Aorta (tissue), 5 donors: ENCODE data around the gene USP10. TPM values are rescaled to one million over a fixed set of nuclear protein-coding genes. Genes with fewer than 3 reads are reported as not detected.
"Not testable (repeated sequence)": the region's sequence is repeated elsewhere in the genome, so short reads cannot be mapped to it uniquely, and the experiment has no call there.

Experiments
- ATAC-seq: fragments of 200-7000 bp; cut with Tn5 transposase; one replicate; pipeline ENCODE4 v1.9.1; 2022; ENCODE audit warnings: moderate library complexity; ENCODE audit not compliant: low FRiP score
- DNase-seq, 2 donors: peaks; one replicate each; pipeline ENCODE4 v3.0.0-alpha.2; 2020
- H3K27ac ChIP-seq, 2 donors: one replicate each; pipeline ENCODE4 v1.5.1; 2013; ENCODE audit warnings: low read length in 2 of 2, mild to moderate bottlenecking in 2 of 2, moderate library complexity in 2 of 2, control low read depth in 1 of 2, inconsistent platforms in 1 of 2, low read depth in 1 of 2
- H3K27me3 ChIP-seq, 2 donors: one replicate each; pipeline ENCODE4 v1.6.1; 2013; ENCODE audit warnings: control low read depth in 1 of 2, low read length in 1 of 2, mild to moderate bottlenecking in 1 of 2, moderate library complexity in 1 of 2; ENCODE audit not compliant: insufficient read depth in 2 of 2, control insufficient read depth in 1 of 2
- H3K36me3 ChIP-seq, 2 donors: one replicate each; pipeline ENCODE4 v1.6.1; 2013; ENCODE audit warnings: control low read depth in 1 of 2, low read length in 1 of 2, mild to moderate bottlenecking in 1 of 2; ENCODE audit not compliant: insufficient read depth in 2 of 2, control insufficient read depth in 1 of 2
- H3K4me1 ChIP-seq, 2 donors: one replicate each; pipeline ENCODE4 v1.6.1; 2013; ENCODE audit warnings: low read length in 2 of 2, control low read depth in 1 of 2, mild to moderate bottlenecking in 1 of 2, moderate library complexity in 1 of 2; ENCODE audit not compliant: insufficient read depth in 2 of 2, control insufficient read depth in 1 of 2
- H3K4me3 ChIP-seq, 2 donors: one replicate each; pipeline ENCODE4 v1.5.1; 2013; ENCODE audit warnings: low read length in 2 of 2, control low read depth in 1 of 2, mild to moderate bottlenecking in 1 of 2
- H3K9me3 ChIP-seq: one replicate; pipeline ENCODE4 v1.6.1; 2013; ENCODE audit warnings: mild to moderate bottlenecking, low read length; ENCODE audit not compliant: control insufficient read depth
- WGBS, 2 donors: extraction: QIAGEN DNeasy Blood & Tissue Kit; methylation state at CpG; one replicate each; pipeline ENCODE4 v1.1.7; 2013; 5-methylcytosine and 5-hydroxymethylcytosine counted together
- intact Hi-C, 2 donors: fragments of 100-400 bp; cut with DNase I; formaldehyde crosslinking; loops; one replicate each; pipeline versions ENCODE4 v1.14.2 to v1.15.0; 2022
- polyA plus RNA-seq, 2 donors: library from polyadenylated mRNA; stranded (reverse); fragments of 200-250 nt; gene quantifications; one replicate each; pipeline ENCODE4 v1.2.3, GENCODE V29; 2013
- total RNA-seq, 2 donors: library from RNA; stranded (reverse); fragmentation: NEBNext Ultra II Directional; extraction: Animal tissue kit (Norgen Biotek cat#: 25700); gene quantifications; one replicate each; pipeline ENCODE4 v1.2.1, GENCODE V29; 2021
- donor health status: healthy with polysubstance abuse.
- donor health status: Bipolar disorder and iron deficiency.
- donor health status: DM: no; HTN: no; CAD: no.
- donor health status: DM: no; HTN: no; CAD: no.
- donor health status: DM: yes; HTN: yes; CAD: no.

The USP10 gene
- total and polyA plus RNA-seq, 4 donors, result 14.0 to 59.4 (median 40.1) TPM

DNA sequence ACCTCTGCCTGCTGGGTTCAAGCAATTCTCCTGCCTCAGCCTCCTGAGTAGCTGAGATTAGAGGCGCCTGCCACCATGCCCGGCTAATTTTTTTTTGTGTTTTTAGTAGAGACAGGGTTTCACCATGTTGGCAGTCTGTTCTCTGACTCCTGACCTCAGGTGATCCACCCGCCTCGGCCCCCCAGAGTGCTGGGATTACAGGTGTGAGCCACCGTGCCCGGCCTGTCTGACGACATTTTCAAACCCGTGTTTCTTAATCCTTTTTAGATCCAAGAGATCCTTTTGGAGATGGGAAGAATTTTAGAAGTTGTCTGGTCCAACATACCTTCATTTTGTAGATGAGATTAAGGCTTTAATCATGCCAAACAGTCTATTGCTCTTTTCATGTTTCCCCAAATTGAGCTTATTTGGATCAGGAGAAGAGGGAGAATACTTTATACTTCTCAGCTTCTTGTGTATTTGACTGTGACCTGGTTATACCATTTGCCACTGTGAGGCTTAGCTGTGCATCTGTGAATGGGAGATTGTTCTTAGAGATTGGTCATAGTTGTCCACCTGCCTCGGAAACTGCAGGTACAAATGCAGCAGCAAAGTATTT lies 25.8 kb downstream of the USP10 start:
- Histone ChIP-seq H3K27ac (no peak overlapping the region), H3K36me3 (no peaks in the 10 kb centered on the region), H3K27me3 (no peaks in the 10 kb centered on the region), H3K4me1 (no peaks in the 10 kb centered on the region), H3K4me3 (no peak overlapping the region), H3K9me3 (no peaks in the 10 kb centered on the region)
- intact Hi-C loops, result loop anchor here (1.0 to 5.0 kb wide), 4 partner anchors 52 to 213 kb away; no protein-coding TSS in a partner anchor
- no peak for DNase-seq
- 75 to 78% methylated on average over 9 of the region's 9 CpGs for WGBS, 2 donors
- peak; percentile 40 for ATAC-seq

GRCh38 chr16:84726079-84726668 lies 26.4 kb downstream of the USP10 start:
- Histone ChIP-seq H3K4me1 (peaks cover 0 to under 1% of the 10 kb centered on the region in 2 donors), H3K9me3 (no peaks in the 10 kb centered on the region), H3K27me3 (no peaks in the 10 kb centered on the region), H3K4me3 (no peak overlapping the region), H3K27ac (no peak overlapping the region), H3K36me3 (no peaks in the 10 kb centered on the region)
- intact Hi-C loops, result loop anchor here (1.0 to 5.0 kb wide), 3 partner anchors 53 to 214 kb away; no protein-coding TSS in a partner anchor
- DNase-seq (peak; percentile 93 to 98), ATAC-seq (peak; percentile 91)
- 16 to 18% methylated on average over 12 of the region's 12 CpGs for WGBS, 2 donors

DNA sequence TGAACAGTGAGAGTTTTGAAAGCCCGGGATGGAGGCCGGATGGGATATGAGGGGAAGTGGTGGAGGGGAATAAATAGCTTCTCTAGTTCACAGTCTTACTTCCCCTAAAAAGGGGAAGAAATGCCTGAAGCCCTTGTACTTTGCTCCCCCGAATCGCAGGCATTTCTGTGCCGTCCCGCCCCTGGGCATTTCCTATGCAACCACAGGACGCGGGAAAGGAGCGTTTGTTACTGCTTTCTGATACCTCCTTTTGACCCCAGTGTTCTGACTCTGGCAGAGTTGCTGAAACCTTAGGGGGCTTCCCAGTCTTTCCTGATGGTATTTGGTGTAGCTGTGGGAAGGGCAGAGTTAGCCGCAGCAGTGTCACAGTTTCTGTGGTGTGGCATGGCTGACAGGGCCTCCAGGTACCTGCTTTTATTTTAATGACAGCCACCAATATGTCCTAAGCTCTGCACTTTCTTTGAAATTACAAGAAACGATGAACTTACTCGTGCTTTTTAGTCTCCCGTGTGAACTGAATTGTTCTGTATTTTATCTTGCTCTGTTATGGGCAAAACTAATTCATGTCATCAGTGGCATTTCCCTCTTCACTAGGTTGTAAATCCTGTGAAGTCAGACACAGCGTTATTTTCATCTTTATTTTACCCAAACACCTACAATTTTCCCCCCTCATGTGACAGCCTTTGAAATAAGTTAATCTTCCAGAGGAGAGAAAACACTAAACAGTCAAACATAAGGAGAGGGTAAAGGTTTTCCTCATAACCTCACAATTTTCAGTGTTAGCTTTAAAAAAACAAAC lies 27.1 kb downstream of the USP10 start:
- peak in 1 of 2 donors; percentile 62 for DNase-seq
- 82 to 84% methylated on average over 14 of the region's 14 CpGs for WGBS, 2 donors
- no peaks in the 10 kb centered on the region for H3K27me3 ChIP-seq
- intact Hi-C loops, result loop anchor here (1.0 to 5.0 kb wide), 3 partner anchors 54 to 215 kb away; no protein-coding TSS in a partner anchor
- ATAC-seq, result peak; percentile 36
- H3K4me3 ChIP-seq, result no peak overlapping the region
- H3K4me1 ChIP-seq, result peaks cover 0 to 1% of the 10 kb centered on the region in 2 donors
- no peak overlapping the region for H3K27ac ChIP-seq
- no peaks in the 10 kb centered on the region for H3K9me3 ChIP-seq
- no peaks in the 10 kb centered on the region for H3K36me3 ChIP-seq

DNA sequence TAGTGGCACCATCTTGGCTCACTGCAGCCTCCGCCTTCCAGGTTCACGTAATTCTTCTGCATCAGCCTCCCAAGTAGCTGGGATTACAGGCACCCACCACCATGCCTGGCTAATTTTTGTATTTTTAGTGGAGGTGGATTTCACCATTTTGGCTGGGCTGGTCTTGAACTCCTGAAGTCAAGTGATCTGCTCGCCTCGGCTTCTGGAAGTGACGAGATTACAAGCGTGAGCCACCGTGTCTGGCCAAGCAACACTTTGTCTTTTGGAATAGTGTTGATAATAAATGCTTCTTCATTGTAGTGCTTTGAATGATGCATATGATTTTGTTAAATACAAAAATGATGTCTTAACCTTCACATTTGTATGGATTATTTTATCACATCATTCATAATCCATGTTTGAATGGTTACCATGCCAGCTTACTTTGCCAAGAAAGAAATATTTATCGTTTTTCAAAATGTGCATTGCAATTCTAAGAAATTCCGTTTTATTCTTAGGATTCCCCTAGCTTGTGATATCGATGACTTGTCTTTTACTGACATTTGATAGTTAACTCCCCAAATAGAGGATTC lies 29.1 kb downstream of the USP10 start:
- DNase-seq, result no peak
- H3K9me3 ChIP-seq, result no peaks in the 10 kb centered on the region
- WGBS, 2 donors, result 82 to 87% methylated on average over 10 of the region's 10 CpGs
- no peak overlapping the region for H3K27ac ChIP-seq
- no peak for ATAC-seq
- intact Hi-C loops, result loop anchor here (5.0 kb wide), 2 partner anchors 107 to 217 kb away; no protein-coding TSS in a partner anchor
- no peaks in the 10 kb centered on the region for H3K27me3 ChIP-seq
- H3K4me1 ChIP-seq, result peaks cover 0 to 1% of the 10 kb centered on the region in 2 donors
- no peaks in the 10 kb centered on the region for H3K36me3 ChIP-seq
- H3K4me3 ChIP-seq, result no peak overlapping the region

- ATAC-seq, result no peak
- no peak for DNase-seq
Observed at GRCh38 chr16:84729716-84730320, 30.0 kb downstream of the USP10 start.

GRCh38 chr16:84730406-84731106 lies 30.8 kb downstream of the USP10 start:
- Histone ChIP-seq H3K9me3 (no peaks in the 10 kb centered on the region), H3K4me1 (peaks cover 0 to 1% of the 10 kb centered on the region in 2 donors), H3K27me3 (no peaks in the 10 kb centered on the region), H3K27ac (no peak overlapping the region), H3K36me3 (no peaks in the 10 kb centered on the region), H3K4me3 (no peak overlapping the region)
- intact Hi-C loops, result no loop called here
- peak; percentile 88 for ATAC-seq
- DNase-seq, result peak in 1 of 2 donors; percentile 79
- WGBS, 2 donors, result 24 to 27% methylated on average over 9 of the region's 9 CpGs

More at GRCh38 chr16:84729716-84730320, 30.0 kb downstream of the USP10 start:
- WGBS, 2 donors, result 36 to 38% methylated on average over 7 of the region's 7 CpGs
- Histone ChIP-seq H3K4me3 (no peak overlapping the region), H3K4me1 (peaks cover 0 to 1% of the 10 kb centered on the region in 2 donors), H3K27me3 (no peaks in the 10 kb centered on the region), H3K9me3 (no peaks in the 10 kb centered on the region), H3K27ac (peak overlapping the region in 1 of 2 donors; percentile 68), H3K36me3 (no peaks in the 10 kb centered on the region)
- intact Hi-C loops, result loop anchor here (5.0 kb wide), 2 partner anchors 108 to 218 kb away; no protein-coding TSS in a partner anchor

DNA sequence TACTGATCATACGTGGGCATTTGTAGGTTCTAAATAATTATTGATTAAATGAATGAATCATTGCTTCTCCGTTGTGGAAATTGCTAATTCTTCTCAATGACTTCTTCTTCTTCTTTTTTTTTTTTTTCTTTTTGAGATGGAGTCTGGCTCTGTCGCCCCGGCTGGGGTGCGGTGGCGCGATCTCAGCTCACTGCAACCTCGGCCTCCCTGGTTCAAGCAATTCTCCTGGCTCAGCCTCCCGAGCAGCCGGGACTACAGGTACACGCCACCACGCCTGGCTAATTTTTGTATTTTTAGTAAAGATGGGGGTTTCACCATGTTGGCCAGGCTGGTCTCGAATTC lies 32.5 kb downstream of the USP10 start:
- H3K36me3 ChIP-seq, H3K9me3 ChIP-seq, H3K4me3 ChIP-seq, H3K4me1 ChIP-seq, ATAC-seq, H3K27me3 ChIP-seq, intact Hi-C loops, DNase-seq: not testable (repeated sequence)
- WGBS, 2 donors, result 96% methylated on average over 13 of the region's 13 CpGs
- H3K27ac ChIP-seq, result peak overlapping the region in 1 of 2 donors; percentile 43
